22Rv1 (cell line): ENCODE data around the gene USP17L22.
"Not testable (repeated sequence)": the region's sequence is repeated elsewhere in the genome, so short reads cannot be mapped to it uniquely, and the experiment has no call there.

Source experiments
- CTCF ChIP-seq: fragments of 450-650 bp; IDR thresholded peaks from 2 replicates; pipeline ENCODE4 v1.5.1; 2017; ENCODE audit warnings: mild to moderate bottlenecking
- ZFX ChIP-seq: fragments of 450-650 bp; IDR thresholded peaks from 2 replicates; pipeline ENCODE4 v1.6.1; 2017; ENCODE audit warnings: antibody characterized with exemption, borderline replicate concordance

GRCh38 chr4:9267319-9267718 lies at the start of gene USP17L22:
- TF ChIP-seq CTCF, ZFX: not testable (repeated sequence)
